Right atrium auricular region (tissue), 2 donors: ENCODE results near the gene PTPRD. TPM values are rescaled to one million over a fixed set of nuclear protein-coding genes. Genes with fewer than 3 reads are reported as not detected.

Experiments
- DNase-seq: peaks from one replicate; pipeline ENCODE4 v3.0.0-alpha.2; 2019; ENCODE audit warnings: low spot score
- H3K27ac ChIP-seq, 2 donors: fragments of 200-600 bp; sonication (generic); 1 replicate in 1 of 2; 2 replicates in 1 of 2; pipeline ENCODE4 v1.5.1; 2016 to 2019
- H3K27me3 ChIP-seq, 2 donors: fragments of 200-600 bp; sonication (generic); one replicate each; pipeline versions ENCODE4 v1.5.1 to v1.6.0; 2017 to 2019
- H3K36me3 ChIP-seq: fragments of 200-600 bp; sonication (generic); one replicate; pipeline ENCODE4 v1.5.1; 2016
- H3K4me1 ChIP-seq, 2 donors: fragments of 200-600 bp; sonication (generic); one replicate each; pipeline versions ENCODE4 v1.5.1 to v1.6.0; 2017 to 2019
- H3K4me3 ChIP-seq, 2 donors: fragments of 200-600 bp; sonication (generic); 1 replicate in 1 of 2; 2 replicates in 1 of 2; pipeline ENCODE4 v1.5.1; 2017 to 2019; ENCODE audit warnings: mild to moderate bottlenecking in 1 of 2, moderate library complexity in 1 of 2
- H3K9me3 ChIP-seq, 2 donors: fragments of 200-600 bp; sonication (generic); one replicate each; pipeline ENCODE4 v1.5.1; 2019
- total RNA-seq, 2 donors: library from RNA; depleted of rRNA; stranded (reverse); fragments of >200 nt; gene quantifications; one replicate each; pipeline ENCODE4 v1.1.0, GENCODE V29; 2016
- TF ChIP-seq, protein P1 (sequence below), 2 donors: fragments of 200-600 bp; sonication (generic); IDR thresholded peaks; one replicate each; pipeline ENCODE4 v1.5.1; 2019; ENCODE audit warnings: antibody characterized with exemption in 2 of 2

The PTPRD gene
- total RNA-seq, 2 donors from 2014 or later = 5.5 to 6.6 TPM

DNA sequence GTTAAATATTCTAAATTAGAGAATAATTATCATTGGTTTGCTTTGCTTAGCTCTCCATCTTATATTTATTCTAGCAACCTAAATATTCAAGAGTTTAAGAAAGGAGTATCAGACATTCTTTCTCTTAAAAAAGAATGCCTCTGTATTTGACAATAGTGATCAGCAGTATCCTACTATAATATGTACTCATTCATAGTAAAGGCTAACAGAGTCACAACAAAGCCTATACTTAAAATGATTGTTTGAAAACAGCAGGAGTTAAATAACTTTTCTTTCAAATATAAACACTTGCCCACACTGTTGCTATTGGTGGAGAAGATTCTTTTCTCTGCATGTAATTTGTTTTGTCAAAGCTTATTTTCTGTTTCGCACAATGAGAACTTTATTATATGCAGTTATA lies 178.4 kb downstream of the PTPRD start:
- Histone ChIP-seq H3K9me3 (no peaks in the 10 kb centered on the region), H3K36me3 (no peaks in the 10 kb centered on the region), H3K27ac (no peak overlapping the region), H3K27me3 (no peaks in the 10 kb centered on the region), H3K4me1 (no peaks in the 10 kb centered on the region), H3K4me3 (no peak overlapping the region)
- no peak for DNase-seq
- TF ChIP-seq, protein P1, sequence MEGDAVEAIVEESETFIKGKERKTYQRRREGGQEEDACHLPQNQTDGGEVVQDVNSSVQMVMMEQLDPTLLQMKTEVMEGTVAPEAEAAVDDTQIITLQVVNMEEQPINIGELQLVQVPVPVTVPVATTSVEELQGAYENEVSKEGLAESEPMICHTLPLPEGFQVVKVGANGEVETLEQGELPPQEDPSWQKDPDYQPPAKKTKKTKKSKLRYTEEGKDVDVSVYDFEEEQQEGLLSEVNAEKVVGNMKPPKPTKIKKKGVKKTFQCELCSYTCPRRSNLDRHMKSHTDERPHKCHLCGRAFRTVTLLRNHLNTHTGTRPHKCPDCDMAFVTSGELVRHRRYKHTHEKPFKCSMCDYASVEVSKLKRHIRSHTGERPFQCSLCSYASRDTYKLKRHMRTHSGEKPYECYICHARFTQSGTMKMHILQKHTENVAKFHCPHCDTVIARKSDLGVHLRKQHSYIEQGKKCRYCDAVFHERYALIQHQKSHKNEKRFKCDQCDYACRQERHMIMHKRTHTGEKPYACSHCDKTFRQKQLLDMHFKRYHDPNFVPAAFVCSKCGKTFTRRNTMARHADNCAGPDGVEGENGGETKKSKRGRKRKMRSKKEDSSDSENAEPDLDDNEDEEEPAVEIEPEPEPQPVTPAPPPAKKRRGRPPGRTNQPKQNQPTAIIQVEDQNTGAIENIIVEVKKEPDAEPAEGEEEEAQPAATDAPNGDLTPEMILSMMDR (IDR thresholded peaks at IDR 0.05) = no peak

DNA sequence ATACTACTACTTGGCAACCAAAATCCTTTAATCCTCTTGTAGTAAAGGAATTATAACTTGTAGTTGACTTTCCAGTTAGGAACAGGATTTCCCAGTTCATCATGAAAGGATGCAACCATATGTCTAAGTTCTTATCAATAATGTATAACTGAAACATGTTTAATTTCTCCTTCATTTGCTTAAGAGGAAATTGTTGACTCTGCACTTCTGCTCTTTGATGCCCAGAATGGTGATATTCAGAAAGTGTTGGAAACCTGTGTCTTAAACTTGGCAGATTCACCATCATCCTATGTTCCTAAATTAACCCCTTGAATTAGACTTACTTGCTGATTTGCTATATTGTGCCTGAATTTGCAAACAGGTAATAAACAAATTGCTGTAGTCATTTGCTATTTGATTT lies 201.5 kb downstream of the PTPRD start:
- no peaks in the 10 kb centered on the region for H3K27me3 ChIP-seq

GRCh38 chr9:10403283-10403682 lies 209.5 kb downstream of the PTPRD start:
- H3K4me3 ChIP-seq = no peak overlapping the region
- DNase-seq = no peak
- no peaks in the 10 kb centered on the region for H3K27me3 ChIP-seq
- H3K36me3 ChIP-seq = no peaks in the 10 kb centered on the region
- no peaks in the 10 kb centered on the region for H3K9me3 ChIP-seq
- TF ChIP-seq, protein P1 (IDR thresholded peaks at IDR 0.05) = no peak
- H3K27ac ChIP-seq = no peak overlapping the region
- no peaks in the 10 kb centered on the region for H3K4me1 ChIP-seq

More for the DNA sequence above, 201.5 kb downstream of the PTPRD start:
- no peak overlapping the region for H3K27ac ChIP-seq
- H3K4me3 ChIP-seq = no peak overlapping the region
- H3K9me3 ChIP-seq = no peaks in the 10 kb centered on the region
- H3K36me3 ChIP-seq = no peaks in the 10 kb centered on the region
- no peaks in the 10 kb centered on the region for H3K4me1 ChIP-seq
- TF ChIP-seq, protein P1 (IDR thresholded peaks at IDR 0.05) = no peak
- DNase-seq = no peak

- no peaks in the 10 kb centered on the region for H3K36me3 ChIP-seq
- H3K4me1 ChIP-seq = no peaks in the 10 kb centered on the region
- TF ChIP-seq, protein P1 (IDR thresholded peaks at IDR 0.05) = no peak
- H3K27ac ChIP-seq = no peak overlapping the region
- no peaks in the 10 kb centered on the region for H3K27me3 ChIP-seq
- H3K4me3 ChIP-seq = no peak overlapping the region
- DNase-seq = no peak
- no peaks in the 10 kb centered on the region for H3K9me3 ChIP-seq
Measured at GRCh38 chr9:10396615-10397014, 216.2 kb downstream of the PTPRD start.

- DNase-seq = no peak
- TF ChIP-seq, protein P1 (IDR thresholded peaks at IDR 0.05) = no peak
- H3K36me3 ChIP-seq = no peaks in the 10 kb centered on the region
Measured at GRCh38 chr9:10387282-10387681, 225.5 kb downstream of the PTPRD start.

DNA sequence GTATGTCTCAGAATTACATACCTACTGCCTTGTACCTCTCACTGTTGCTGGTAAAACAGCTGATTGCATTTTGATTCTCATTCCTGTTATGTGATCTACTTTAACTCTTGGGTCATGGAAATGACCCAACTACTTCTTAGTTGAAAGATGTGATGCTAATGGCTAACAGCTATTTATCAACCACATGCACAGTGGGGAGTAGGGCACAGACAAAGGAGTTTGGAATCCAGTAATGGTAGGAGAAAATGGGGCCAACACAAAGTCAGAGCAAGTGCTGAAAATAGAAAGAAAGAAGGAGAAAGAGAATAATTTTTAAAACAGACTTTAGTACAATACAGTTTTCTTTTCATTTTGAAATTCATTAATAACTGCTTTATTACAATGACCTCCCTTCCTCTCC lies 241.0 kb downstream of the PTPRD start:
- TF ChIP-seq, protein P1 (IDR thresholded peaks at IDR 0.05) = no peak
- DNase-seq = no peak
- Histone ChIP-seq H3K27me3 (no peaks in the 10 kb centered on the region), H3K9me3 (no peaks in the 10 kb centered on the region), H3K27ac (no peak overlapping the region), H3K36me3 (no peaks in the 10 kb centered on the region), H3K4me1 (no peaks in the 10 kb centered on the region), H3K4me3 (no peak overlapping the region)

More at GRCh38 chr9:10387282-10387681, 225.5 kb downstream of the PTPRD start:
- Histone ChIP-seq H3K4me1 (no peaks in the 10 kb centered on the region), H3K27me3 (no peaks in the 10 kb centered on the region), H3K27ac (no peak overlapping the region), H3K9me3 (no peaks in the 10 kb centered on the region), H3K4me3 (no peak overlapping the region)
